ENCODE results near the gene USP17L20. TPM values are rescaled to one million over a fixed set of nuclear protein-coding genes. Genes with fewer than 3 reads are reported as not detected.
"Not testable (repeated sequence)": the region's sequence is repeated elsewhere in the genome, so short reads cannot be mapped to it uniquely, and the experiment has no call there.

Gene USP17L20
- polyA plus RNA-seq, 1 of the 3 experiments (the other 2 are of a cell fraction): not detected

GRCh38 chr4:9230249-9230648 is 27.7 kb upstream of the USP17L20 start:
- H3F3A ChIP-seq (replicated peaks; ENCODE audit: insufficient read depth); H3K79me2 ChIP-seq (ENCODE audit: insufficient read depth); H3K27me3 ChIP-seq (ENCODE audit: insufficient read depth); H3K4me2 ChIP-seq; H3K9me3 ChIP-seq; H3K9me2 ChIP-seq; DNase-seq; H3K9ac ChIP-seq; H3K27ac ChIP-seq (ENCODE audit: low read depth in 2 of 2, low read length in 1 of 2); H3K36me3 ChIP-seq (replicated peaks in 1 of 2; ENCODE audit: control insufficient read depth in 1 of 2, insufficient read depth in 2 of 2, low read length in 1 of 2); H4K20me1 ChIP-seq (ENCODE audit: insufficient read depth); CTCF ChIA-PET; H2AFZ ChIP-seq (ENCODE audit: low read depth); H3K4me3 ChIP-seq (ENCODE audit: low read depth in 2 of 2, low read length in 1 of 2); H3K4me1 ChIP-seq (ENCODE audit: control insufficient read depth in 1 of 2, insufficient read depth in 2 of 2, low read depth in 1 of 2, low read length in 1 of 2); POLR2A ChIA-PET: not testable (repeated sequence)
- 4% methylated on average over 5 of the region's 8 CpGs for WGBS (ENCODE audit: low lambda C conversion rate)

- H4K20me1 ChIP-seq (ENCODE audit: insufficient read depth); H3K27me3 ChIP-seq (ENCODE audit: insufficient read depth); CTCF ChIA-PET; H3K9me3 ChIP-seq; H3K9me2 ChIP-seq; H3K4me3 ChIP-seq (ENCODE audit: low read depth in 2 of 2, low read length in 1 of 2); H2AFZ ChIP-seq (ENCODE audit: low read depth); H3K27ac ChIP-seq (ENCODE audit: low read depth in 2 of 2, low read length in 1 of 2); H3K9ac ChIP-seq; H3K79me2 ChIP-seq (ENCODE audit: insufficient read depth); H3K4me2 ChIP-seq; H3K36me3 ChIP-seq (replicated peaks in 1 of 2; ENCODE audit: control insufficient read depth in 1 of 2, insufficient read depth in 2 of 2, low read length in 1 of 2); H3F3A ChIP-seq (replicated peaks; ENCODE audit: insufficient read depth); H3K4me1 ChIP-seq (ENCODE audit: control insufficient read depth in 1 of 2, insufficient read depth in 2 of 2, low read depth in 1 of 2, low read length in 1 of 2); DNase-seq; POLR2A ChIA-PET: not testable (repeated sequence)
- no CpG with 5 or more reads among the region's 15 CpGs for WGBS (ENCODE audit: low lambda C conversion rate)
These were observed 23.8 kb upstream of the USP17L20 start, which contains the start of gene USP17L15 for GRCh38 chr4:9234085-9234484. Gene USP17L15 (plus strand): TSS chr4:9234385. CDS start chr4:9234385, 0 bp downstream.

GRCh38 chr4:9238461-9238860 is 19.5 kb upstream of the USP17L20 start:
- CTCF ChIA-PET; H4K20me1 ChIP-seq (ENCODE audit: insufficient read depth); POLR2A ChIA-PET; H3K9me3 ChIP-seq; H3K36me3 ChIP-seq (replicated peaks in 1 of 2; ENCODE audit: control insufficient read depth in 1 of 2, insufficient read depth in 2 of 2, low read length in 1 of 2); H3K27me3 ChIP-seq (ENCODE audit: insufficient read depth); H3K27ac ChIP-seq (ENCODE audit: low read depth in 2 of 2, low read length in 1 of 2); H3F3A ChIP-seq (replicated peaks; ENCODE audit: insufficient read depth); H3K4me3 ChIP-seq (ENCODE audit: low read depth in 2 of 2, low read length in 1 of 2); DNase-seq; H3K9ac ChIP-seq; H2AFZ ChIP-seq (ENCODE audit: low read depth); H3K4me1 ChIP-seq (ENCODE audit: control insufficient read depth in 1 of 2, insufficient read depth in 2 of 2, low read depth in 1 of 2, low read length in 1 of 2); H3K9me2 ChIP-seq; H3K4me2 ChIP-seq; H3K79me2 ChIP-seq (ENCODE audit: insufficient read depth): not testable (repeated sequence)
- WGBS (ENCODE audit: low lambda C conversion rate): 5% methylated on average over 3 of the region's 12 CpGs

- WGBS (ENCODE audit: low lambda C conversion rate): 24% methylated on average over 12 of the region's 14 CpGs
- DNase-seq; H3K4me3 ChIP-seq (ENCODE audit: low read depth in 2 of 2, low read length in 1 of 2); H3K79me2 ChIP-seq (ENCODE audit: insufficient read depth); H3K4me2 ChIP-seq; H3K36me3 ChIP-seq (replicated peaks in 1 of 2; ENCODE audit: control insufficient read depth in 1 of 2, insufficient read depth in 2 of 2, low read length in 1 of 2); H3F3A ChIP-seq (replicated peaks; ENCODE audit: insufficient read depth); POLR2A ChIA-PET; H4K20me1 ChIP-seq (ENCODE audit: insufficient read depth); H3K27me3 ChIP-seq (ENCODE audit: insufficient read depth); H3K9me3 ChIP-seq; H3K9ac ChIP-seq; CTCF ChIA-PET; H3K9me2 ChIP-seq; H3K27ac ChIP-seq (ENCODE audit: low read depth in 2 of 2, low read length in 1 of 2); H3K4me1 ChIP-seq (ENCODE audit: control insufficient read depth in 1 of 2, insufficient read depth in 2 of 2, low read depth in 1 of 2, low read length in 1 of 2); H2AFZ ChIP-seq (ENCODE audit: low read depth): not testable (repeated sequence)
These were observed 14.3 kb upstream of the USP17L20 start, which contains the start of gene USP17L17 for GRCh38 chr4:9243579-9243978. Gene USP17L17 (plus strand): TSS chr4:9243879. CDS start chr4:9243879, 0 bp downstream.

GRCh38 chr4:9247953-9248680 is 9.8 kb upstream of the USP17L20 start, which contains the start of gene USP17L18:
Gene USP17L18 (plus strand): TSS chr4:9248630. CDS start chr4:9248630, 0 bp downstream.
- H3K27ac ChIP-seq (ENCODE audit: low read depth in 2 of 2, low read length in 1 of 2); H4K20me1 ChIP-seq (ENCODE audit: insufficient read depth); H3K36me3 ChIP-seq (replicated peaks in 1 of 2; ENCODE audit: control insufficient read depth in 1 of 2, insufficient read depth in 2 of 2, low read length in 1 of 2); H3F3A ChIP-seq (replicated peaks; ENCODE audit: insufficient read depth); DNase-seq; H3K9me2 ChIP-seq; H3K4me2 ChIP-seq; H3K27me3 ChIP-seq (ENCODE audit: insufficient read depth); H3K9me3 ChIP-seq; H2AFZ ChIP-seq (ENCODE audit: low read depth); H3K4me3 ChIP-seq (ENCODE audit: low read depth in 2 of 2, low read length in 1 of 2); H3K79me2 ChIP-seq (ENCODE audit: insufficient read depth); POLR2A ChIA-PET; H3K4me1 ChIP-seq (ENCODE audit: control insufficient read depth in 1 of 2, insufficient read depth in 2 of 2, low read depth in 1 of 2, low read length in 1 of 2); CTCF ChIA-PET; H3K9ac ChIP-seq: not testable (repeated sequence)
- WGBS (ENCODE audit: low lambda C conversion rate): 26% methylated on average over 16 of the region's 26 CpGs

GRCh38 chr4:9253078-9253477 is 4.8 kb upstream of the USP17L20 start, which contains the start of gene USP17L19:
Gene USP17L19 (plus strand): TSS chr4:9253378. CDS start chr4:9253378, 0 bp downstream.
- H3K4me1 ChIP-seq (ENCODE audit: control insufficient read depth in 1 of 2, insufficient read depth in 2 of 2, low read depth in 1 of 2, low read length in 1 of 2); H3K79me2 ChIP-seq (ENCODE audit: insufficient read depth); H3F3A ChIP-seq (replicated peaks; ENCODE audit: insufficient read depth); H4K20me1 ChIP-seq (ENCODE audit: insufficient read depth); H3K9me2 ChIP-seq; CTCF ChIA-PET; DNase-seq; H3K27me3 ChIP-seq (ENCODE audit: insufficient read depth); POLR2A ChIA-PET; H3K27ac ChIP-seq (ENCODE audit: low read depth in 2 of 2, low read length in 1 of 2); H3K9ac ChIP-seq; H3K36me3 ChIP-seq (replicated peaks in 1 of 2; ENCODE audit: control insufficient read depth in 1 of 2, insufficient read depth in 2 of 2, low read length in 1 of 2); H3K9me3 ChIP-seq; H3K4me3 ChIP-seq (ENCODE audit: low read depth in 2 of 2, low read length in 1 of 2); H2AFZ ChIP-seq (ENCODE audit: low read depth); H3K4me2 ChIP-seq: not testable (repeated sequence)
- no CpG with 5 or more reads among the region's 13 CpGs for WGBS (ENCODE audit: low lambda C conversion rate)

All from SK-N-SH (cell line).